Esophagus squamous epithelium (tissue), 4 donors: ENCODE measurements around the gene ARSI.

Experiments
- POLR2A ChIP-seq, 4 donors: fragments of 450-650 bp; IDR thresholded peaks; one replicate each; pipeline ENCODE4 v1.6.1; 2017; ENCODE audit warnings: antibody characterized with exemption in 4 of 4, mild to moderate bottlenecking in 4 of 4, moderate library complexity in 3 of 4
- TF ChIP-seq, protein P1 (sequence below), 6 experiments: fragments of 450-650 bp in 4 of 6; fragments of 200-600 bp in 2 of 6; sonication (generic) in 2 of 6; IDR thresholded peaks; one replicate each; pipeline ENCODE4 v1.5.1; 2016 to 2019; ENCODE audit warnings: antibody characterized with exemption in 6 of 6, mild to moderate bottlenecking in 4 of 6, moderate library complexity in 4 of 6

DNA sequence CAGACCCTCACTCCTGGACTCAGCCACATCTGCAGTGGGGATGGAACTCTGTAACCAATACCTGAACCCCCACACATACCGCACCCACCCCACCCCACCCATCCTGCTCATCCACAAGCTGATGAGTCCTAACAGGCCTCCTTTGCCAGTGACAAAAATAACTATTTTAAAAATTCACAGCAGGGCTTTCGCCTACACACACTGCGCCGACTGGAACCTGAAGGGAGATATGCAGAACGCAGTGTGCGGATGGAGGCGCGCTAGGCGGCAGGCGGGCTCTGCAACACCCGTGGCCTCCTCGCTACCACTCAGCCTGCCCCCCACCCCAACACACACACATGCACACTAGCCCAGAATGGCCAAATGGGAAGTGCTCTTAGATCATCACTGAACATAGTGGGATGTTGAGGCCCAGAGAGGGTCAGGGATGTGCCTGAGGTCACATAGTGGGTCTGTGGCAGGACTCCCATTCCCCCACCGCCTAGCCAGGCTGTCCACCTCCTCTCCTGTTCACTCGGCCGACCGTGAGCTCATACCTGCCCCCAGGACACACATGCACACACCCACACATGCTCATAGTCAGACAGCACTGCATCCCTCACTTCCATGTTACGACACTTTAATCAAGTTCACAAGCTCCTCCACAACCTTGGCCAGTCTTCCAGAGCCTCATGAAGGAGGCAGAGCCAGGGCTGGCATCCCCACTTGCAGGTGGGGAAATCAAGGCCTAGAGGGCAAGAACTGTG lies 6.8 kb downstream of the ARSI start:
- TF ChIP-seq, protein P1, sequence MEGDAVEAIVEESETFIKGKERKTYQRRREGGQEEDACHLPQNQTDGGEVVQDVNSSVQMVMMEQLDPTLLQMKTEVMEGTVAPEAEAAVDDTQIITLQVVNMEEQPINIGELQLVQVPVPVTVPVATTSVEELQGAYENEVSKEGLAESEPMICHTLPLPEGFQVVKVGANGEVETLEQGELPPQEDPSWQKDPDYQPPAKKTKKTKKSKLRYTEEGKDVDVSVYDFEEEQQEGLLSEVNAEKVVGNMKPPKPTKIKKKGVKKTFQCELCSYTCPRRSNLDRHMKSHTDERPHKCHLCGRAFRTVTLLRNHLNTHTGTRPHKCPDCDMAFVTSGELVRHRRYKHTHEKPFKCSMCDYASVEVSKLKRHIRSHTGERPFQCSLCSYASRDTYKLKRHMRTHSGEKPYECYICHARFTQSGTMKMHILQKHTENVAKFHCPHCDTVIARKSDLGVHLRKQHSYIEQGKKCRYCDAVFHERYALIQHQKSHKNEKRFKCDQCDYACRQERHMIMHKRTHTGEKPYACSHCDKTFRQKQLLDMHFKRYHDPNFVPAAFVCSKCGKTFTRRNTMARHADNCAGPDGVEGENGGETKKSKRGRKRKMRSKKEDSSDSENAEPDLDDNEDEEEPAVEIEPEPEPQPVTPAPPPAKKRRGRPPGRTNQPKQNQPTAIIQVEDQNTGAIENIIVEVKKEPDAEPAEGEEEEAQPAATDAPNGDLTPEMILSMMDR (IDR thresholded peaks at IDR 0.05): no peak
- no peak for TF ChIP-seq POLR2A (IDR thresholded peaks at IDR 0.05)
